GM23338 (cell line): ENCODE results near the gene CETN2.
A peak's percentile ranks its signal among the peaks of the same experiment; 100 is the strongest.

Experiments
- CREB1 ChIP-seq: fragments of 250-450 bp; sonication (Bioruptor Pico); IDR thresholded peaks from 2 replicates; pipeline ENCODE4 v1.5.0; 2020; ENCODE audit warnings: low read depth, mild to moderate bottlenecking, moderate library complexity
- CTCF ChIP-seq, 2 experiments: fragments of 200-600 bp in 1 of 2; sonication (generic) in 1 of 2; conservative IDR thresholded peaks; 2 replicates each; pipeline versions ENCODE4 v1.5.1 to v1.6.1; 2016 to 2017; ENCODE audit warnings: antibody characterized with exemption in 2 of 2, low read depth in 2 of 2, mild to moderate bottlenecking in 2 of 2, moderate library complexity in 1 of 2
- ETS1 ChIP-seq: IDR thresholded peaks from 2 replicates; pipeline ENCODE4 v1.6.1; 2016; ENCODE audit warnings: antibody characterized with exemption
- EZH2 ChIP-seq: fragments of 200-600 bp; sonication (generic); IDR thresholded peaks from one replicate; pipeline ENCODE4 v1.8.0; 2017; ENCODE audit warnings: antibody characterized with exemption, mild to moderate bottlenecking, low read depth; ENCODE audit not compliant: unreplicated experiment
- EZH2phosphoT487 ChIP-seq: fragments of 200-600 bp; sonication (generic); IDR thresholded peaks from one replicate; pipeline ENCODE4 v1.8.1; 2018; ENCODE audit warnings: antibody characterized with exemption; ENCODE audit not compliant: unreplicated experiment
- JUNB ChIP-seq: IDR thresholded peaks from one replicate; pipeline ENCODE4 v1.6.1; 2016; ENCODE audit warnings: antibody characterized with exemption; ENCODE audit not compliant: unreplicated experiment
- NANOG ChIP-seq: IDR thresholded peaks from 2 replicates; pipeline ENCODE4 v1.6.1; 2016; ENCODE audit warnings: antibody characterized with exemption, borderline replicate concordance
- POLR2AphosphoS5 ChIP-seq: IDR thresholded peaks from 2 replicates; pipeline ENCODE4 v1.6.1; 2016; ENCODE audit warnings: antibody characterized with exemption, low read depth
- STAT1 ChIP-seq: IDR thresholded peaks from one replicate; pipeline ENCODE4 v1.6.1; 2016; ENCODE audit warnings: antibody characterized with exemption; ENCODE audit not compliant: unreplicated experiment
- ZNF114 ChIP-seq: fragments of 250-450 bp; sonication (Bioruptor Pico); IDR thresholded peaks from 2 replicates; pipeline ENCODE4 v1.5.0; 2020; ENCODE audit warnings: mild to moderate bottlenecking, moderate library complexity
- ZNF331 ChIP-seq: fragments of 250-450 bp; sonication (Bioruptor Pico); IDR thresholded peaks from 2 replicates; pipeline ENCODE4 v1.5.0; 2020; ENCODE audit warnings: low read depth, mild to moderate bottlenecking, moderate library complexity
- ZNF462 ChIP-seq: fragments of 250-450 bp; sonication (Bioruptor Pico); IDR thresholded peaks from 2 replicates; pipeline ENCODE4 v1.5.0; 2020; ENCODE audit warnings: mild to moderate bottlenecking, moderate library complexity

GRCh38 chrX:152823657-152824056 is 6.9 kb downstream of the CETN2 start:
- TF ChIP-seq POLR2AphosphoS5, result no peak
- peak in 1 of 2 experiments; percentile 12; a peak in 1 of 4 replicates for TF ChIP-seq CTCF (conservative IDR thresholded peaks at IDR 0.05; ENCODE audit: low read depth in 2 of 2)
- TF ChIP-seq EZH2, result no peak
- no peak for TF ChIP-seq CREB1 (CRISPR knock-in tag)
- no peak for TF ChIP-seq ETS1
- TF ChIP-seq EZH2phosphoT487, result no peak
- TF ChIP-seq ZNF462 (CRISPR knock-in tag), result no peak
- no peak for TF ChIP-seq NANOG
- no peak for TF ChIP-seq ZNF331 (CRISPR knock-in tag)
- no peak for TF ChIP-seq ZNF114 (CRISPR knock-in tag)
- no peak for TF ChIP-seq JUNB
- no peak for TF ChIP-seq STAT1
